OCI-LY7 (cell line): Measurements from ENCODE around the gene BBX. TPM values are rescaled to one million over a fixed set of nuclear protein-coding genes. Genes with fewer than 3 reads are reported as not detected.

ENCODE experiments used
- BruUV-seq: library from RNA; stranded (reverse); fragments of 400-500 nt; replicated peaks from 2 replicates; lab custom pipeline; 2021; lab: Mats Ljungman, UMichigan
- CTCF ChIA-PET: fragments of 300-600 bp; sonication (Branson Sonifier 250); formaldehyde crosslinking; loops from one replicate; lab custom pipeline; 2022; ENCODE audit warnings: antibody characterized with exemption; ENCODE audit not compliant: unreplicated experiment; lab: Charles Lee
- POLR2A ChIA-PET: fragments of 300-600 bp; sonication (Branson Sonifier 250); formaldehyde crosslinking; loops from one replicate; lab custom pipeline; 2022; ENCODE audit warnings: antibody characterized with exemption; lab: Charles Lee
- DNase-seq: peaks from one replicate; pipeline ENCODE4 v3.0.0-alpha.2; 2015; ENCODE audit warnings: low spot score
- H2AFZ ChIP-seq: fragments of 200-600 bp; sonication (generic), shearing (Covaris generic); 2 replicates; pipeline ENCODE4 v1.6.1; 2014; ENCODE audit warnings: mild to moderate bottlenecking, antibody characterized with exemption, low read length, moderate library complexity
- H3K27ac ChIP-seq: fragments of 200-600 bp; sonication (generic); 2 replicates; pipeline ENCODE4 v1.5.1; 2014; ENCODE audit warnings: mixed run types, low read depth, mild to moderate bottlenecking, moderate library complexity, low read length, inconsistent platforms; ENCODE audit not compliant: poor library complexity, severe bottlenecking
- H3K36me3 ChIP-seq: fragments of 200-600 bp; sonication (generic); 2 replicates; pipeline ENCODE4 v1.6.1; 2014; ENCODE audit warnings: mild to moderate bottlenecking, antibody characterized with exemption, low read length, moderate library complexity, mixed read lengths; ENCODE audit not compliant: insufficient read depth
- H3K4me1 ChIP-seq: fragments of 200-600 bp; sonication (generic); 2 replicates; pipeline ENCODE4 v1.5.1; 2014; ENCODE audit warnings: mild to moderate bottlenecking, low read length; ENCODE audit not compliant: insufficient read depth, poor library complexity, severe bottlenecking
- H3K4me2 ChIP-seq: fragments of 200-600 bp; sonication (generic); 2 replicates; pipeline ENCODE4 v1.6.1; 2014; ENCODE audit warnings: mild to moderate bottlenecking, low read length
- H3K4me3 ChIP-seq: fragments of 200-600 bp; sonication (generic); 2 replicates; pipeline ENCODE4 v1.5.1; 2014; ENCODE audit warnings: mild to moderate bottlenecking, low read depth, low read length; ENCODE audit not compliant: poor library complexity, severe bottlenecking
- H3K79me2 ChIP-seq: fragments of 200-600 bp; sonication (generic); 2 replicates; pipeline ENCODE4 v1.6.1; 2016; ENCODE audit warnings: low read depth, mild to moderate bottlenecking, low read length, moderate library complexity, mixed read lengths; ENCODE audit not compliant: insufficient read depth
- H3K9me2 ChIP-seq: fragments of 200-600 bp; sonication (generic); 2 replicates; pipeline ENCODE4 v1.6.1; 2016; ENCODE audit warnings: mild to moderate bottlenecking, low read length, mixed read lengths; ENCODE audit not compliant: insufficient read depth
- H3K9me3 ChIP-seq: fragments of 200-600 bp; sonication (generic); 2 replicates; pipeline ENCODE4 v1.6.1; 2014; ENCODE audit warnings: mild to moderate bottlenecking, mixed run types, low read length, mixed read lengths
- H4K20me1 ChIP-seq: fragments of 200-600 bp; sonication (generic); 2 replicates; pipeline ENCODE4 v1.6.1; 2014; ENCODE audit warnings: mild to moderate bottlenecking, antibody characterized with exemption, low read length, moderate library complexity, mixed read lengths; ENCODE audit not compliant: insufficient read depth
- EZH2phosphoT487 ChIP-seq: fragments of 200-600 bp; sonication (generic); IDR thresholded peaks from 2 replicates; pipeline ENCODE4 v1.6.1; 2018; ENCODE audit warnings: low read depth, borderline replicate concordance, mild to moderate bottlenecking, mixed run types, antibody characterized with exemption, low read length, moderate library complexity, mixed read lengths
- intact Hi-C: fragments of 100-400 bp; cut with micrococcal nuclease; formaldehyde crosslinking; loops from one replicate; pipeline ENCODE4 v1.10.0; 2022; ENCODE audit not compliant: unreplicated experiment
- total RNA-seq, 2 experiments: library from RNA; depleted of rRNA in 1 of 2; stranded (reverse); fragments of >200 nt in 1 of 2; shearing (Covaris generic) in 1 of 2; gene quantifications; 2 replicates each; pipeline ENCODE4 v1.2.3, GENCODE V29; 2014 to 2022
- TF ChIP-seq, protein P1 (sequence below): fragments of 200-600 bp; sonication (generic); conservative IDR thresholded peaks from 2 replicates; pipeline ENCODE4 v1.5.1; 2014; ENCODE audit warnings: mild to moderate bottlenecking, antibody characterized with exemption, low read length, moderate library complexity, mixed read lengths

The BBX gene
- total RNA-seq, 2 experiments from 2014 or later, result 27.0 to 49.8 TPM

DNA sequence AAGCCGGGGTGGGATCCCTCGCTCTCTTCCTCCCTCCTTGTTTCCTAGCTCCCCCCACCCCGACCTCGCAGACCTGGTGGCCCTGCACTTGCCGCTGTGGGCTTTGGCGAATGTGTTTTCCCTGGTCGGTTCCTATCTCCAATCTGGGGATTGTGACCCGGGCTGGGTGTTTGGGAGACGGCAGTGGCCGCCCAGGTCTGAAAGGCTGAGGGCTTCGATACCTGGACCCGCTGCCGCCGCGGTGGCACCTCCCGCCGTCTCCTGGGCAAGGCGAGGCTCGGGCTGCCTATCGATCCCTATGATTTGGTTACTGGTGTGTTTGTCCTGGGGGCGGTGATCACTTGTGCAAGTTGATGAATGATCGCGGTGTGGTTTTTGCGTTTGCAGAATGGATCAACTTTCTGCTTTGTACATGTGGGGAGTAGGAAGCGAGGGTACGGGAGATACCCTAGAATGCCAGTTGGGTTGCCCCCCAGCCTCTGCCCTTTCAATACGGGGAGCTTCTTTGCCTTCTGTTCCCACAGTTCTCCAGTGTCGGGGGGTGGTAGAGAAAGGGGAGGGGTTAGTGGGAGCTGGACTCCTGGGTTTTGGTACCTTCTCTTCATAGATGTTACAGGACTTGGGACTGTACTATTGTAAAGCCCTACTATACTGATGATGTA is 3.0 kb downstream of the BBX start:
- H3K9me2 ChIP-seq, result no peaks in the 10 kb centered on the region
- TF ChIP-seq EZH2phosphoT487, result no peak
- TF ChIP-seq, protein P1, sequence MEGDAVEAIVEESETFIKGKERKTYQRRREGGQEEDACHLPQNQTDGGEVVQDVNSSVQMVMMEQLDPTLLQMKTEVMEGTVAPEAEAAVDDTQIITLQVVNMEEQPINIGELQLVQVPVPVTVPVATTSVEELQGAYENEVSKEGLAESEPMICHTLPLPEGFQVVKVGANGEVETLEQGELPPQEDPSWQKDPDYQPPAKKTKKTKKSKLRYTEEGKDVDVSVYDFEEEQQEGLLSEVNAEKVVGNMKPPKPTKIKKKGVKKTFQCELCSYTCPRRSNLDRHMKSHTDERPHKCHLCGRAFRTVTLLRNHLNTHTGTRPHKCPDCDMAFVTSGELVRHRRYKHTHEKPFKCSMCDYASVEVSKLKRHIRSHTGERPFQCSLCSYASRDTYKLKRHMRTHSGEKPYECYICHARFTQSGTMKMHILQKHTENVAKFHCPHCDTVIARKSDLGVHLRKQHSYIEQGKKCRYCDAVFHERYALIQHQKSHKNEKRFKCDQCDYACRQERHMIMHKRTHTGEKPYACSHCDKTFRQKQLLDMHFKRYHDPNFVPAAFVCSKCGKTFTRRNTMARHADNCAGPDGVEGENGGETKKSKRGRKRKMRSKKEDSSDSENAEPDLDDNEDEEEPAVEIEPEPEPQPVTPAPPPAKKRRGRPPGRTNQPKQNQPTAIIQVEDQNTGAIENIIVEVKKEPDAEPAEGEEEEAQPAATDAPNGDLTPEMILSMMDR, result no peak
- H3K27ac ChIP-seq, result peak overlapping the region; percentile 82
- DNase-seq, result peak; percentile 13
- H4K20me1 ChIP-seq, result 0 out of 2 replicates have a peak, but pooled peaks cover 8% of the 10 kb centered on the region
- H3K36me3 ChIP-seq, result peaks cover 36% of the 10 kb centered on the region; the same call in 1 of the 2 replicates
- H3K4me3 ChIP-seq, result peak overlapping the region; percentile 89
- no TSS peak for BruUV-seq
- ChIA-PET CTCF (no interaction called here), POLR2A (no interaction called here)
- H3K79me2 ChIP-seq, result peaks cover 53% of the 10 kb centered on the region
- H3K9me3 ChIP-seq, result no peaks in the 10 kb centered on the region
- peak overlapping the region; percentile 98 for H3K4me2 ChIP-seq
- peaks cover 57% of the 10 kb centered on the region for H3K4me1 ChIP-seq
- intact Hi-C loops, result loop anchor here (10.0 kb wide), 1 partner anchor 599 kb away; no protein-coding TSS in a partner anchor
- peak overlapping the region; percentile 60; the same call in 1 of the 2 replicates for H2AFZ ChIP-seq

DNA sequence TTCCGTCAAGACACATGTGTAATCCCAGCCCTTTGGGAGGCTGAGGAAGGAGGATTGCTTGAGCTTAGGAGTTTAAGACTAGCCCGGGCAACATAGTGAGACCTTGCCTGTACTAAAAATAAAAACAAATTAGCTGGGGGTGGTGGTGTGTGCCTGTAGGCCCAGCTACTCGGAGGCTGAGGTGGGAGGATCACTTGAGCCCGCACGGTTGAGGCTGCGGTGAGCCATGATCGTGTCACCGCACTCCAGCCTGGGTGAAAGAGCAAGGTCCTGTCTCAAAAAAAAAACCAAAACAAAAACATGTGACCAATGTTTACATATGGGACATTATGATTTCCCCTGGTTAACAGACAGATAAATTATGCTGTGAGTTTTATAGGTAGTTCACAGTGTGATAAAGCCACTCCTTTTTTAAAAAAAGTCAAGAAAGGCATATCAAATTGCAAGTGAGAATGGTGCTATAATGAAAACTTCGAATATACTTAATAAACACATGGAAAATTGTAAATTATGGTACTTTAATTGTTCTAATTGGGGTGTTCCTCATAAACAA is 9.2 kb downstream of the BBX start:
- no TSS peak for BruUV-seq
- intact Hi-C loops, result no loop called here
- peaks cover 24% of the 10 kb centered on the region for H3K4me1 ChIP-seq
- no peak overlapping the region for H2AFZ ChIP-seq
- peaks cover 39% of the 10 kb centered on the region; the same call in 1 of the 2 replicates for H3K36me3 ChIP-seq
- H3K4me2 ChIP-seq, result no peak overlapping the region
- H3K27ac ChIP-seq, result no peak overlapping the region
- H3K9me2 ChIP-seq, result no peaks in the 10 kb centered on the region
- no peak for DNase-seq
- no peak overlapping the region for H3K4me3 ChIP-seq
- peaks cover 6% of the 10 kb centered on the region; the same call in 1 of the 2 replicates for H4K20me1 ChIP-seq
- TF ChIP-seq EZH2phosphoT487, result no peak
- TF ChIP-seq, protein P1, result no peak
- ChIA-PET CTCF (no interaction called here), POLR2A (interaction anchor here (0.8 to 0.9 kb wide), 2 partner anchors 13 to 15 kb away, joined by 3 read pairs; no protein-coding TSS in a partner anchor)
- peaks cover 24% of the 10 kb centered on the region; the same call in 1 of the 2 replicates for H3K79me2 ChIP-seq
- H3K9me3 ChIP-seq, result no peaks in the 10 kb centered on the region

DNA sequence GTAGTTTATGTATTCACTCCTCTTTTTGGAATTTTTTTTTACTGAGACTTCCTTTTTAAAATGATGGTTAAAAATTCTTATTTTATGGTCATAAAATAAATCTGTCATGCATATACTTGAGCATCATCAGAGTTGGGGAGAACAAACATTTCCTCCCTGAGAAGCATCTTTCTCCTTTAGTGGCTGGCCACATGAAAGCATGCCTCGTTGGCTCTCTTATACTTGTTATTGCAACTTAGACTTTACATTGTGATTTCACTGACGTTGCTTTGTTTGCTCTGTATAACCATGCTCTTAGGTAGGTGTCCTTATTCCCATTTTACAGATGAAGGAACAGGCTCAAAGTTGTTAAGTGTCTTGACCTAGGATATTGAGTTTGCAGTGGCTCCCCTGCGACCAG is 18.1 kb downstream of the BBX start:
- Histone ChIP-seq H3K9me2 (no peaks in the 10 kb centered on the region), H3K4me2 (no peak overlapping the region), H4K20me1 (0 out of 2 replicates have a peak, but pooled peaks cover under 1% of the 10 kb centered on the region), H3K4me3 (no peak overlapping the region), H3K27ac (no peak overlapping the region), H3K4me1 (no peaks in the 10 kb centered on the region), H3K36me3 (no peaks in the 10 kb centered on the region), H3K79me2 (no peaks in the 10 kb centered on the region), H2AFZ (no peak overlapping the region), H3K9me3 (no peaks in the 10 kb centered on the region)
- POLR2A ChIA-PET, result interaction anchor here (0.5 to 0.7 kb wide), 2 partner anchors 167 to 269 kb away, joined by 3 to 4 read pairs; no protein-coding TSS in a partner anchor
- no TSS peak for BruUV-seq
- CTCF ChIA-PET, result no interaction called here
- intact Hi-C loops, result loop anchor here (5.0 kb wide), 1 partner anchor 109 kb away; no protein-coding TSS in a partner anchor
- DNase-seq, result no peak
- no peak for TF ChIP-seq EZH2phosphoT487
- TF ChIP-seq, protein P1, result no peak
